Kidney epithelial cell (primary cell): ENCODE results near the gene CNOT2. TPM values are rescaled to one million over a fixed set of nuclear protein-coding genes. Genes with fewer than 3 reads are reported as not detected.

Source experiments
- DNase-seq: peaks from one replicate; pipeline ENCODE4 v3.0.0-alpha.2; 2010; ENCODE audit warnings: low read depth
- H3K27me3 ChIP-seq: 2 replicates; pipeline ENCODE4 v1.6.0; 2011; ENCODE audit warnings: low read length; ENCODE audit not compliant: control insufficient read depth, insufficient read depth
- H3K36me3 ChIP-seq: 2 replicates; pipeline ENCODE4 v1.5.1; 2011; ENCODE audit warnings: low read length; ENCODE audit not compliant: control insufficient read depth, insufficient read depth
- H3K4me3 ChIP-seq: 2 replicates; pipeline ENCODE4 v1.5.1; 2011; ENCODE audit warnings: low read depth, mild to moderate bottlenecking, control low read depth, low read length
- total RNA-seq: library from RNA; depleted of rRNA; stranded (reverse); fragments of >200 nt; gene quantifications from 2 replicates; pipeline ENCODE4 v1.2.3, GENCODE V29; 2015
- TF ChIP-seq, protein P1 (sequence below): IDR thresholded peaks from 2 replicates; pipeline ENCODE4 v1.5.1; 2011; ENCODE audit warnings: mild to moderate bottlenecking, moderate library complexity, low read length, control low read depth, inconsistent platforms; ENCODE audit not compliant: insufficient read depth, poor library complexity, severe bottlenecking

Gene CNOT2
- total RNA-seq, 1 donor from 2014 or later, result 96.8 TPM

GRCh38 chr12:70272510-70272909 is 29.3 kb downstream of the CNOT2 start:
- Histone ChIP-seq H3K27me3 (no peaks in the 10 kb centered on the region), H3K36me3 (no peaks in the 10 kb centered on the region), H3K4me3 (no peak overlapping the region)
- TF ChIP-seq, protein P1, sequence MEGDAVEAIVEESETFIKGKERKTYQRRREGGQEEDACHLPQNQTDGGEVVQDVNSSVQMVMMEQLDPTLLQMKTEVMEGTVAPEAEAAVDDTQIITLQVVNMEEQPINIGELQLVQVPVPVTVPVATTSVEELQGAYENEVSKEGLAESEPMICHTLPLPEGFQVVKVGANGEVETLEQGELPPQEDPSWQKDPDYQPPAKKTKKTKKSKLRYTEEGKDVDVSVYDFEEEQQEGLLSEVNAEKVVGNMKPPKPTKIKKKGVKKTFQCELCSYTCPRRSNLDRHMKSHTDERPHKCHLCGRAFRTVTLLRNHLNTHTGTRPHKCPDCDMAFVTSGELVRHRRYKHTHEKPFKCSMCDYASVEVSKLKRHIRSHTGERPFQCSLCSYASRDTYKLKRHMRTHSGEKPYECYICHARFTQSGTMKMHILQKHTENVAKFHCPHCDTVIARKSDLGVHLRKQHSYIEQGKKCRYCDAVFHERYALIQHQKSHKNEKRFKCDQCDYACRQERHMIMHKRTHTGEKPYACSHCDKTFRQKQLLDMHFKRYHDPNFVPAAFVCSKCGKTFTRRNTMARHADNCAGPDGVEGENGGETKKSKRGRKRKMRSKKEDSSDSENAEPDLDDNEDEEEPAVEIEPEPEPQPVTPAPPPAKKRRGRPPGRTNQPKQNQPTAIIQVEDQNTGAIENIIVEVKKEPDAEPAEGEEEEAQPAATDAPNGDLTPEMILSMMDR, result no peak
- no peak for DNase-seq

DNA sequence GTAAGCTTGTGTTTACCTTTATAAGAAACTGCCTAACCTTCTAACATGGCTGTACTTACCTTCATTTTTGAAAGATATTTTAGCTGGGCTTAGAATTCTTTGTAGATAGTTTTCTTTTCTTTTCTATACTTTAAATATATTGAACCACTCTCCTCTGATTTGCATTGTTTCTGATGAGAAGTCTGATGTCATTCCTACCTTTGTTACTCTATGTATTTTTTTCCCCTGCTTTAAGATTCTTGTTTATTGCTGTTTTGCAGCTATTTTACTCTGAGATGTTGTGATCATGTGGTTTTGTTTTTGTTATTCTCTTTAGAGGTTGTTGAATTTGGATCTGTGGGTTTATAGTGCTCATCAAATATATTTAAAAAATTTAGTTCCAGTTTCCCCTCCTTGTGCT is 31.8 kb downstream of the CNOT2 start:
- TF ChIP-seq, protein P1, result no peak
- Histone ChIP-seq H3K36me3 (no peaks in the 10 kb centered on the region), H3K4me3 (no peak overlapping the region), H3K27me3 (no peaks in the 10 kb centered on the region)
- DNase-seq, result no peak

DNA sequence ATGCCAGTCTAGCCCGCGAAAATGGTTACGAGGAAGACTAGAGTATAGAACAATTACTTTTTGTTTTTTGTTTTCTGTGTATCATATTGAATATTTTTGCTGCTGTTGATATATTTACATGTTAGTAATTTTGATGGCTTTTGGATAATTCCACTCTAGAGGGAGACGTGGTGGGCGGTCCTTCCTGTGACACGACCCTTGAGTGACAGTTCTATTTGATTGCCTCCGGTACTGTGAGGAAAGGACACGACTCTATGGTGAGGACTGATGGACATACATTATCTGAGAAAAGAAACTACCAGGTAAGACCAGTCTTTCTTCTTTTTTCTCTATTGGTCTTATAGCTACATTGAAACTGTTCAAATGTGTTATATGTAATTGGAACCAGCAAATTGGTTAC is 34.7 kb downstream of the CNOT2 start:
- Histone ChIP-seq H3K36me3 (no peaks in the 10 kb centered on the region), H3K27me3 (no peaks in the 10 kb centered on the region), H3K4me3 (no peak overlapping the region)
- no peak for DNase-seq
- TF ChIP-seq, protein P1, result no peak

GRCh38 chr12:70278945-70279344 is 35.7 kb downstream of the CNOT2 start:
- no peak for DNase-seq
- TF ChIP-seq, protein P1, result no peak
- H3K27me3 ChIP-seq, result no peaks in the 10 kb centered on the region

DNA sequence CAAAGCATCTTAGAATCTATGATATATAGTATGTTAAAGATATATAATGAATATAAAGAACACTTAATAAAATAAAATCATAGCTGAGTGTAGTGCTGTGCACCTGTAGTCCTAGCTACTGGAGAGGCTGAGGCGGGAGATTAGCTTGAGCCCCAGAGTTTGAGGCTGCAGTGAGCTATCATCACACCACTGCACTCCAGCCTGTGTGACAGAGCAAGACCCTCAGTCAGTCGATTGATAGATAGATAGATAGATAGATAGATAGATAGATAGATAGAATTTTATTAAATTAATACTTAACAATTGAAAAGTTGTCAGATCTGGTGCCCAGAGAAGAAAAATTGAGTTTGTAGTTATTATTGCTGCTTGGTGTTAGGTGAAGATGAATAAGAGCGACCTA is 40.0 kb downstream of the CNOT2 start:
- Histone ChIP-seq H3K27me3 (no peaks in the 10 kb centered on the region), H3K4me3 (no peak overlapping the region), H3K36me3 (no peaks in the 10 kb centered on the region)
- no peak for DNase-seq
- TF ChIP-seq, protein P1, result no peak

More at GRCh38 chr12:70278945-70279344, 35.7 kb downstream of the CNOT2 start:
- H3K36me3 ChIP-seq, result no peaks in the 10 kb centered on the region
- H3K4me3 ChIP-seq, result no peak overlapping the region

DNA sequence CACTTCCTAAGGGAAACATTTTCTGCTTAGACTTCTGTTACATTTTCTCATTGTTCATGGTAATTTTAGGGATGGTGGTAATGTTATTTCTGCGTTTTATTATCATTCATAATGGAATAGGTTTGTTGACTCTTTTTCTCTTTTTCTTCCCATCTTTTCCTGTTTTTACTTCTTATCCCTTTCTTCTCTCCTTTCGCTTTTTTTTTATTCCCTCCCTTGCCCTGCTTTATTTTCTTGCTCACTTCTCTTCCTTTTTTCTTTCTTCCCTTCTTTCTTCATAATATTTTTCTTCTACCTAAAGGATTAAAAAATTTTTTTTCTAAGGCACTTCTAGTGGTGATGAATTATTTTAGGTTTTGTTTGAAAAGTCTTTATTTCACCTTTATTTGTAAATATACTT is 45.6 kb downstream of the CNOT2 start:
- no peaks in the 10 kb centered on the region for H3K36me3 ChIP-seq
- H3K27me3 ChIP-seq, result no peaks in the 10 kb centered on the region
- TF ChIP-seq, protein P1, result no peak
- no peak for DNase-seq
- no peak overlapping the region for H3K4me3 ChIP-seq
